HEK293 (cell line): Measurements from ENCODE around the gene TAS2R40.

ENCODE experiments used
- CTCF ChIA-PET: fragments of 350-600 bp; formaldehyde crosslinking; extraction: SDS; loops from one replicate; lab custom pipeline; 2021; ENCODE audit warnings: antibody characterized with exemption; lab: Yijun Ruan, JAX
- POLR2A ChIA-PET: fragments of 300-600 bp; formaldehyde crosslinking; extraction: SDS; loops from one replicate; lab custom pipeline; 2020; ENCODE audit warnings: antibody characterized with exemption, inconsistent platforms; lab: Yijun Ruan, JAX
- H3K27ac ChIP-seq: fragments of 200-500 bp; sonication (Bioruptor generic); 2 replicates; pipeline ENCODE4 v1.5.1; 2014; ENCODE audit warnings: low read depth, low read length, control low read depth, inconsistent platforms; ENCODE audit errors: extremely low read depth
- H3K36me3 ChIP-seq, 2 experiments: fragments of 200-500 bp in 1 of 2; sonication (Bioruptor generic) in 1 of 2; 1 replicate in 1 of 2; 2 replicates in 1 of 2; pipeline ENCODE4 v1.5.1; 2014 to 2017; ENCODE audit warnings: inconsistent platforms in 2 of 2, low read length in 2 of 2; ENCODE audit not compliant: control insufficient read depth in 2 of 2, insufficient read depth in 1 of 2
- H3K4me1 ChIP-seq: fragments of 200-500 bp; sonication (Bioruptor generic); 2 replicates; pipeline ENCODE4 v1.5.1; 2014; ENCODE audit warnings: mild to moderate bottlenecking, low read length, inconsistent platforms; ENCODE audit not compliant: control insufficient read depth, insufficient read depth
- H3K4me3 ChIP-seq: 2 replicates; pipeline ENCODE4 v1.5.1; 2011; ENCODE audit warnings: low read depth, mild to moderate bottlenecking, control low read depth, low read length, moderate library complexity
- H3K9me3 ChIP-seq: fragments of 200-500 bp; sonication (Bioruptor generic); 2 replicates; pipeline ENCODE4 v1.5.1; 2014; ENCODE audit warnings: low read depth, low read length, inconsistent platforms; ENCODE audit not compliant: control insufficient read depth, insufficient read depth
- KLF16 ChIP-seq: fragments of 450-650 bp; formaldehyde crosslinking; IDR thresholded peaks from 2 replicates; pipeline ENCODE4 v1.5.1; 2017; ENCODE audit warnings: missing biosample characterization, missing genetic modification characterization
- SP3 ChIP-seq: fragments of 450-650 bp; formaldehyde crosslinking; IDR thresholded peaks from 2 replicates; pipeline ENCODE4 v1.5.1; 2016; ENCODE audit warnings: missing biosample characterization, missing genetic modification characterization
- ZBTB17 ChIP-seq: fragments of 450-650 bp; formaldehyde crosslinking; IDR thresholded peaks from 2 replicates; pipeline ENCODE4 v1.5.1; 2016; ENCODE audit warnings: missing biosample characterization, missing genetic modification characterization
- ZNF202 ChIP-seq: fragments of 450-650 bp; formaldehyde crosslinking; IDR thresholded peaks from 2 replicates; pipeline ENCODE4 v1.5.1; 2016; ENCODE audit warnings: missing biosample characterization, missing genetic modification characterization, borderline replicate concordance
- ZNF404 ChIP-seq: fragments of 450-650 bp; formaldehyde crosslinking; IDR thresholded peaks from 2 replicates; pipeline ENCODE4 v1.5.1; 2017; ENCODE audit warnings: missing biosample characterization, missing genetic modification characterization
- ZNF529 ChIP-seq: fragments of 450-650 bp; formaldehyde crosslinking; IDR thresholded peaks from 2 replicates; pipeline ENCODE4 v1.5.1; 2017; ENCODE audit warnings: missing genetic modification characterization, missing biosample characterization; ENCODE audit not compliant: insufficient replicate concordance
- ZNF549 ChIP-seq: fragments of 450-650 bp; IDR thresholded peaks from 2 replicates; pipeline ENCODE4 v1.5.1; 2018; ENCODE audit warnings: missing biosample characterization, missing genetic modification characterization, mild to moderate bottlenecking, inconsistent platforms, moderate library complexity
- ZNF768 ChIP-seq: fragments of 450-650 bp; formaldehyde crosslinking; IDR thresholded peaks from 2 replicates; pipeline ENCODE4 v1.5.1; 2018; ENCODE audit warnings: missing biosample characterization, mild to moderate bottlenecking, missing genetic modification characterization
- TF ChIP-seq, protein P1 (sequence below): fragments of 450-650 bp; formaldehyde crosslinking; IDR thresholded peaks from 2 replicates; pipeline ENCODE4 v1.5.1; 2017; ENCODE audit warnings: missing biosample characterization, missing genetic modification characterization
- TF ChIP-seq, protein P2 (sequence below): fragments of 450-650 bp; formaldehyde crosslinking; IDR thresholded peaks from 2 replicates; pipeline ENCODE4 v1.5.0; 2017; ENCODE audit warnings: missing biosample characterization, missing genetic modification characterization, borderline replicate concordance
- TF ChIP-seq, protein P3 (sequence below): fragments of 450-650 bp; formaldehyde crosslinking; IDR thresholded peaks from 2 replicates; pipeline ENCODE4 v1.5.1; 2017; ENCODE audit warnings: missing biosample characterization, missing genetic modification characterization
- TF ChIP-seq, protein P4 (sequence below): fragments of 450-650 bp; formaldehyde crosslinking; optimal IDR thresholded peaks from 2 replicates; pipeline ENCODE3; 2016; ENCODE audit warnings: missing biosample characterization, mild to moderate bottlenecking, missing genetic modification characterization

TAS2R40 gene

DNA sequence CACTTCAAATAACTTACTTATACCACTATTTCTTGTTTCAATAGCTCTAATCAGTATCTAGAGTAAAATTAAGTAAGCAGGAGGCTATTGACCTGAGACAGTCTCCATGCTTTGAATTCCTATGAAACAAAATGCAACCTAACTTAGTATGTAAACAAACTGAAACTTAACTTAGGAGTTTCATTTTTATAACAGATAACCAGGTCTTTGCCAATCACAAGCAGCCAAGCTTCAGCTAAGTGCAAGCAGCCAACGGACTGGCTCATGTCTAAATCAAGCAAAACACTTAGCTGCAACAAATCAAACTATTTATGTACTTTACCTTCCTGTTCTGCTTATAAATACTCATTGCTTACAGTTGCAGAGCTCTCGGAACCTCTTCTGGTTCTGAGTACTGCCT, 37.0 kb downstream of the TAS2R40 start (continued):
- TF ChIP-seq KLF16 (no peak), ZNF529 (tag by site-specific recombination) (no peak), ZNF404 (no peak), ZNF549 (no peak)
- TF ChIP-seq, protein P1, sequence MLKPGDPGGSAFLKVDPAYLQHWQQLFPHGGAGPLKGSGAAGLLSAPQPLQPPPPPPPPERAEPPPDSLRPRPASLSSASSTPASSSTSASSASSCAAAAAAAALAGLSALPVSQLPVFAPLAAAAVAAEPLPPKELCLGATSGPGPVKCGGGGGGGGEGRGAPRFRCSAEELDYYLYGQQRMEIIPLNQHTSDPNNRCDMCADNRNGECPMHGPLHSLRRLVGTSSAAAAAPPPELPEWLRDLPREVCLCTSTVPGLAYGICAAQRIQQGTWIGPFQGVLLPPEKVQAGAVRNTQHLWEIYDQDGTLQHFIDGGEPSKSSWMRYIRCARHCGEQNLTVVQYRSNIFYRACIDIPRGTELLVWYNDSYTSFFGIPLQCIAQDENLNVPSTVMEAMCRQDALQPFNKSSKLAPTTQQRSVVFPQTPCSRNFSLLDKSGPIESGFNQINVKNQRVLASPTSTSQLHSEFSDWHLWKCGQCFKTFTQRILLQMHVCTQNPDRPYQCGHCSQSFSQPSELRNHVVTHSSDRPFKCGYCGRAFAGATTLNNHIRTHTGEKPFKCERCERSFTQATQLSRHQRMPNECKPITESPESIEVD = no peak

DNA sequence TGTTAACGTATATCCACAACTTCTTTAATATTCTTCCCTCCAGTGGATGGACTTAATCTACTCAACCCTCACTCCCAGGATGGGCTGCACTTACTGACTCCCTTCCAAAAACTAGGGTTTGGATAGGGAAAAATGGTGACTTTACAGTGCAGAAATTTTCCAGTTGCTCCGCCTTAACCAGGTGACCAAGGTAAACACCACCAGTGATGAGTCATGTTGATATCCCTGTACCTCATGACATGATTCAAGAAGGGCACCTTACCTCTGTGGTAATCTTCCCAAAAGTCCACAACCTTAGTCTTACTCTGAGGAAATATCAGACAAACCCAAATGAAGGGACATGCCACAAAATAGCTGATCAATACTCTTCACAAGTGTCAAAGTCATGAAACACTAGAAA, 37.9 kb downstream of the TAS2R40 start:
- Histone ChIP-seq H3K4me3 (no peak overlapping the region), H3K36me3 (peaks cover 0 to under 1% of the 10 kb centered on the region in 2 experiments; a peak in 1 of 3 replicates), H3K27ac (no peak overlapping the region)
- CTCF ChIA-PET = interaction anchor here (1.5 kb wide), 1 partner anchor 19 kb away, joined by 7 read pairs; no protein-coding TSS in a partner anchor
- TF ChIP-seq ZBTB17 (no peak), KLF16 (no peak), ZNF202 (no peak), SP3 (tag by site-specific recombination) (0 out of 2 replicates have a peak, but pooled peaks have one; percentile 17)
- TF ChIP-seq, protein P2, sequence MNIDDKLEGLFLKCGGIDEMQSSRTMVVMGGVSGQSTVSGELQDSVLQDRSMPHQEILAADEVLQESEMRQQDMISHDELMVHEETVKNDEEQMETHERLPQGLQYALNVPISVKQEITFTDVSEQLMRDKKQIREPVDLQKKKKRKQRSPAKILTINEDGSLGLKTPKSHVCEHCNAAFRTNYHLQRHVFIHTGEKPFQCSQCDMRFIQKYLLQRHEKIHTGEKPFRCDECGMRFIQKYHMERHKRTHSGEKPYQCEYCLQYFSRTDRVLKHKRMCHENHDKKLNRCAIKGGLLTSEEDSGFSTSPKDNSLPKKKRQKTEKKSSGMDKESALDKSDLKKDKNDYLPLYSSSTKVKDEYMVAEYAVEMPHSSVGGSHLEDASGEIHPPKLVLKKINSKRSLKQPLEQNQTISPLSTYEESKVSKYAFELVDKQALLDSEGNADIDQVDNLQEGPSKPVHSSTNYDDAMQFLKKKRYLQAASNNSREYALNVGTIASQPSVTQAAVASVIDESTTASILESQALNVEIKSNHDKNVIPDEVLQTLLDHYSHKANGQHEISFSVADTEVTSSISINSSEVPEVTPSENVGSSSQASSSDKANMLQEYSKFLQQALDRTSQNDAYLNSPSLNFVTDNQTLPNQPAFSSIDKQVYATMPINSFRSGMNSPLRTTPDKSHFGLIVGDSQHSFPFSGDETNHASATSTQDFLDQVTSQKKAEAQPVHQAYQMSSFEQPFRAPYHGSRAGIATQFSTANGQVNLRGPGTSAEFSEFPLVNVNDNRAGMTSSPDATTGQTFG = no peak
- TF ChIP-seq, protein P3, sequence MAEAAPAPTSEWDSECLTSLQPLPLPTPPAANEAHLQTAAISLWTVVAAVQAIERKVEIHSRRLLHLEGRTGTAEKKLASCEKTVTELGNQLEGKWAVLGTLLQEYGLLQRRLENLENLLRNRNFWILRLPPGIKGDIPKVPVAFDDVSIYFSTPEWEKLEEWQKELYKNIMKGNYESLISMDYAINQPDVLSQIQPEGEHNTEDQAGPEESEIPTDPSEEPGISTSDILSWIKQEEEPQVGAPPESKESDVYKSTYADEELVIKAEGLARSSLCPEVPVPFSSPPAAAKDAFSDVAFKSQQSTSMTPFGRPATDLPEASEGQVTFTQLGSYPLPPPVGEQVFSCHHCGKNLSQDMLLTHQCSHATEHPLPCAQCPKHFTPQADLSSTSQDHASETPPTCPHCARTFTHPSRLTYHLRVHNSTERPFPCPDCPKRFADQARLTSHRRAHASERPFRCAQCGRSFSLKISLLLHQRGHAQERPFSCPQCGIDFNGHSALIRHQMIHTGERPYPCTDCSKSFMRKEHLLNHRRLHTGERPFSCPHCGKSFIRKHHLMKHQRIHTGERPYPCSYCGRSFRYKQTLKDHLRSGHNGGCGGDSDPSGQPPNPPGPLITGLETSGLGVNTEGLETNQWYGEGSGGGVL (tag by site-specific recombination) = no peak
- TF ChIP-seq, all 188 proteins: peak for 1
- Histone ChIP-seq H3K9me3 (no peaks in the 10 kb centered on the region), H3K4me1 (no peaks in the 10 kb centered on the region)
- POLR2A ChIA-PET = interaction anchor here (1.1 kb wide), 1 partner anchor 28 kb away, joined by 5 read pairs; the partner anchor contains the start of gene CASP2

DNA sequence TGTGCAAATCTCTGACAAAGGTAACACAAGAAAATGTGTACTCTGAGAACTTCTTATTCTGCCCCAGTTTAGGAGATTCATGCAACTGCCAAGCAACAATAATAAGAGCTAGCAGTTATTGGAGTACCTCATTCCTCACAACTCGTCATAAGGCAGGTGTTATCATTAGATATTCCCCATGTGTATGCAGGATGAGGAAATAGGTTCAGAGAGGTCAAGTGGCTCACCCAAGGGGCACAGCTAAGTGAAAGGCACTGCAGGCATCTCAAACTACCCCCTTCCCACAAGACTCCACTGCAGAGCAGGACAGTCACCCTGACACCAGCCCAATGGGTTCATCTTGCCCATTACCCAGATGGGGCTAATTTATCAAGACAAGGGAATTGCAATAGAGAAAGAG, 40.1 kb downstream of the TAS2R40 start:
- peaks cover 0 to 10% of the 10 kb centered on the region in 2 experiments; a peak in 1 of 3 replicates for H3K36me3 ChIP-seq
- H3K4me3 ChIP-seq = no peak overlapping the region
- no peaks in the 10 kb centered on the region for H3K9me3 ChIP-seq
- ChIA-PET POLR2A (interaction anchor here (1.9 kb wide), 1 partner anchor 32 kb away, joined by 9 read pairs; no protein-coding TSS in a partner anchor), CTCF (interaction anchor here (0.6 to 1.9 kb wide), 3 partner anchors 14 to 82 kb away, joined by 3 to 6 read pairs (median 3); no protein-coding TSS in a partner anchor)
- H3K4me1 ChIP-seq = no peaks in the 10 kb centered on the region
- no peak overlapping the region for H3K27ac ChIP-seq
- TF ChIP-seq, protein P4, sequence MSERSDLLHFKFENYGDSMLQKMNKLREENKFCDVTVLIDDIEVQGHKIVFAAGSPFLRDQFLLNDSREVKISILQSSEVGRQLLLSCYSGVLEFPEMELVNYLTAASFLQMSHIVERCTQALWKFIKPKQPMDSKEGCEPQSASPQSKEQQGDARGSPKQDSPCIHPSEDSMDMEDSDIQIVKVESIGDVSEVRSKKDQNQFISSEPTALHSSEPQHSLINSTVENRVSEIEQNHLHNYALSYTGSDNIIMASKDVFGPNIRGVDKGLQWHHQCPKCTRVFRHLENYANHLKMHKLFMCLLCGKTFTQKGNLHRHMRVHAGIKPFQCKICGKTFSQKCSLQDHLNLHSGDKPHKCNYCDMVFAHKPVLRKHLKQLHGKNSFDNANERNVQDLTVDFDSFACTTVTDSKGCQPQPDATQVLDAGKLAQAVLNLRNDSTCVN (tag by site-specific recombination) = no peak
- TF ChIP-seq ZNF768 (tag by site-specific recombination) = 0 out of 2 replicates have a peak, but pooled peaks have one; percentile 17
